HepG2 (cell line): ENCODE data around the gene SIVA1. TPM values are rescaled to one million over a fixed set of nuclear protein-coding genes. Genes with fewer than 3 reads are reported as not detected.

ENCODE experiments used
- ELF1 ChIP-seq: sonication (generic); formaldehyde crosslinking; IDR thresholded peaks from 2 replicates; pipeline ENCODE4 v1.4.0; 2020; ENCODE audit warnings: missing genetic modification reagents
- GATAD1 ChIP-seq: IDR thresholded peaks from 2 replicates; pipeline ENCODE4 v1.6.1; 2016; ENCODE audit warnings: missing genetic modification reagents, missing compliant biosample characterization
- LCORL ChIP-seq, 2 experiments: fragments of 450-650 bp in 1 of 2; sonication (generic) in 1 of 2; formaldehyde crosslinking in 1 of 2; IDR thresholded peaks; 2 replicates each; pipeline versions ENCODE4 v1.5.0 to v1.6.1; 2017 to 2020; ENCODE audit warnings: antibody characterized with exemption in 1 of 2, missing genetic modification reagents in 1 of 2
- MED8 ChIP-seq: sonication (generic); formaldehyde crosslinking; IDR thresholded peaks from 2 replicates; pipeline ENCODE4 v1.8.1; 2023; ENCODE audit warnings: mild to moderate bottlenecking, missing genetic modification reagents; ENCODE audit not compliant: insufficient replicate concordance
- MYPOP ChIP-seq: sonication (generic); formaldehyde crosslinking; IDR thresholded peaks from 2 replicates; pipeline ENCODE4 v1.8.1; 2023; ENCODE audit warnings: mild to moderate bottlenecking, moderate library complexity, missing genetic modification reagents
- NR2F2 ChIP-seq: IDR thresholded peaks from 2 replicates; pipeline ENCODE4 v1.6.1; 2012; ENCODE audit warnings: low read depth, inconsistent platforms, borderline replicate concordance
- PHF21A ChIP-seq: sonication (generic); formaldehyde crosslinking; IDR thresholded peaks from 2 replicates; pipeline ENCODE4 v1.5.0; 2020; ENCODE audit warnings: mild to moderate bottlenecking, missing genetic modification reagents
- RFX5 ChIP-seq: IDR thresholded peaks from 2 replicates; pipeline ENCODE4 v1.6.1; 2011; ENCODE audit warnings: low read depth, low read length, improper control_type of control experiment
- ZNF225 ChIP-seq: sonication (generic); formaldehyde crosslinking; IDR thresholded peaks from 2 replicates; pipeline ENCODE4 v1.4.0; 2020; ENCODE audit warnings: mild to moderate bottlenecking, missing genetic modification reagents
- ZNF792 ChIP-seq: IDR thresholded peaks from 2 replicates; pipeline ENCODE4 v1.6.1; 2016
- polyA plus RNA-seq, 8 experiments: library from polyadenylated mRNA; depleted of rRNA in 3 of 8; stranded (reverse) in 7 of 8; unstranded in 1 of 8; fragments of >200 nt; fragmentation: Illumina TruSeq in 4 of 8; extraction: Trizol in 4 of 8; gene quantifications; 2 replicates each; pipeline versions ENCODE4 v1.2.1 to v1.2.3, GENCODE V29; 2011 to 2016; ENCODE audit warnings: low read depth in 4 of 8, missing spikeins in 1 of 8, mixed read lengths in 1 of 8; ENCODE audit not compliant: insufficient read depth in 1 of 8
- total RNA-seq, 5 experiments: library from RNA; depleted of rRNA; stranded (reverse); fragments of >200 nt; fragmentation: Illumina TruSeq; extraction: Trizol; gene quantifications; 2 replicates each; pipeline ENCODE4 v1.2.3, GENCODE V29; 2016; ENCODE audit warnings: low read depth in 1 of 5
- TF ChIP-seq, protein P1 (sequence below): sonication (generic); formaldehyde crosslinking; IDR thresholded peaks from 2 replicates; pipeline ENCODE4 v1.8.0; 2022; ENCODE audit warnings: mild to moderate bottlenecking, missing genetic modification reagents
- TF ChIP-seq, protein P2 (sequence below), 2 experiments: fragments of 450-650 bp in 1 of 2; sonication (generic) in 1 of 2; formaldehyde crosslinking in 1 of 2; IDR thresholded peaks; 2 replicates each; pipeline versions ENCODE4 v1.6.1 to v1.8.0; 2016 to 2022; ENCODE audit warnings: antibody characterized with exemption in 1 of 2, mild to moderate bottlenecking in 1 of 2, missing genetic modification reagents in 1 of 2
- TF ChIP-seq, protein P3 (sequence below): sonication (generic); formaldehyde crosslinking; IDR thresholded peaks from 2 replicates; pipeline ENCODE4 v1.5.0; 2020; ENCODE audit warnings: mild to moderate bottlenecking, missing genetic modification reagents, borderline replicate concordance

The SIVA1 gene
- total and polyA plus RNA-seq, 2 of the 13 experiments (the other 11 are each of a cell fraction or from before 2014, with no cell fraction given) = 123 to 186 TPM

GRCh38 chr14:104766863-104767633 lies 14.1 kb downstream of the SIVA1 start (continued):
- TF ChIP-seq, protein P1, sequence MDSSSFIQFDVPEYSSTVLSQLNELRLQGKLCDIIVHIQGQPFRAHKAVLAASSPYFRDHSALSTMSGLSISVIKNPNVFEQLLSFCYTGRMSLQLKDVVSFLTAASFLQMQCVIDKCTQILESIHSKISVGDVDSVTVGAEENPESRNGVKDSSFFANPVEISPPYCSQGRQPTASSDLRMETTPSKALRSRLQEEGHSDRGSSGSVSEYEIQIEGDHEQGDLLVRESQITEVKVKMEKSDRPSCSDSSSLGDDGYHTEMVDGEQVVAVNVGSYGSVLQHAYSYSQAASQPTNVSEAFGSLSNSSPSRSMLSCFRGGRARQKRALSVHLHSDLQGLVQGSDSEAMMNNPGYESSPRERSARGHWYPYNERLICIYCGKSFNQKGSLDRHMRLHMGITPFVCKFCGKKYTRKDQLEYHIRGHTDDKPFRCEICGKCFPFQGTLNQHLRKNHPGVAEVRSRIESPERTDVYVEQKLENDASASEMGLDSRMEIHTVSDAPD (CRISPR knock-in tag) = 0 out of 2 replicates have a peak, but pooled peaks have one; percentile 47
- TF ChIP-seq LCORL (IDR thresholded peaks at IDR 0.05) (no peak), LCORL (CRISPR knock-in tag; IDR thresholded peaks at IDR 0.05) (peak; percentile 68), ELF1 (peak; percentile 49; the same call in 1 of the 2 replicates), MYPOP (CRISPR knock-in tag) (no peak), NR2F2 (peak; percentile 38), PHF21A (CRISPR knock-in tag) (peak; percentile 74; the same call in 1 of the 2 replicates), RFX5 (peak; percentile 30; the same call in 1 of the 2 replicates), GATAD1 (peak; percentile 52), ZNF792 (peak; percentile 69), MED8 (CRISPR knock-in tag) (peak; percentile 57), ZNF225 (CRISPR knock-in tag) (no peak)
- TF ChIP-seq, protein P2, sequence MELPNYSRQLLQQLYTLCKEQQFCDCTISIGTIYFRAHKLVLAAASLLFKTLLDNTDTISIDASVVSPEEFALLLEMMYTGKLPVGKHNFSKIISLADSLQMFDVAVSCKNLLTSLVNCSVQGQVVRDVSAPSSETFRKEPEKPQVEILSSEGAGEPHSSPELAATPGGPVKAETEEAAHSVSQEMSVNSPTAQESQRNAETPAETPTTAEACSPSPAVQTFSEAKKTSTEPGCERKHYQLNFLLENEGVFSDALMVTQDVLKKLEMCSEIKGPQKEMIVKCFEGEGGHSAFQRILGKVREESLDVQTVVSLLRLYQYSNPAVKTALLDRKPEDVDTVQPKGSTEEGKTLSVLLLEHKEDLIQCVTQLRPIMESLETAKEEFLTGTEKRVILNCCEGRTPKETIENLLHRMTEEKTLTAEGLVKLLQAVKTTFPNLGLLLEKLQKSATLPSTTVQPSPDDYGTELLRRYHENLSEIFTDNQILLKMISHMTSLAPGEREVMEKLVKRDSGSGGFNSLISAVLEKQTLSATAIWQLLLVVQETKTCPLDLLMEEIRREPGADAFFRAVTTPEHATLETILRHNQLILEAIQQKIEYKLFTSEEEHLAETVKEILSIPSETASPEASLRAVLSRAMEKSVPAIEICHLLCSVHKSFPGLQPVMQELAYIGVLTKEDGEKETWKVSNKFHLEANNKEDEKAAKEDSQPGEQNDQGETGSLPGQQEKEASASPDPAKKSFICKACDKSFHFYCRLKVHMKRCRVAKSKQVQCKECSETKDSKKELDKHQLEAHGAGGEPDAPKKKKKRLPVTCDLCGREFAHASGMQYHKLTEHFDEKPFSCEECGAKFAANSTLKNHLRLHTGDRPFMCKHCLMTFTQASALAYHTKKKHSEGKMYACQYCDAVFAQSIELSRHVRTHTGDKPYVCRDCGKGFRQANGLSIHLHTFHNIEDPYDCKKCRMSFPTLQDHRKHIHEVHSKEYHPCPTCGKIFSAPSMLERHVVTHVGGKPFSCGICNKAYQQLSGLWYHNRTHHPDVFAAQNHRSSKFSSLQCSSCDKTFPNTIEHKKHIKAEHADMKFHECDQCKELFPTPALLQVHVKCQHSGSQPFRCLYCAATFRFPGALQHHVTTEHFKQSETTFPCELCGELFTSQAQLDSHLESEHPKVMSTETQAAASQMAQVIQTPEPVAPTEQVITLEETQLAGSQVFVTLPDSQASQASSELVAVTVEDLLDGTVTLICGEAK (IDR thresholded peaks at IDR 0.05) = no peak
- TF ChIP-seq, protein P2 (CRISPR knock-in tag; IDR thresholded peaks at IDR 0.05) = peak; percentile 24; the same call in 1 of the 2 replicates
- TF ChIP-seq, protein P3, sequence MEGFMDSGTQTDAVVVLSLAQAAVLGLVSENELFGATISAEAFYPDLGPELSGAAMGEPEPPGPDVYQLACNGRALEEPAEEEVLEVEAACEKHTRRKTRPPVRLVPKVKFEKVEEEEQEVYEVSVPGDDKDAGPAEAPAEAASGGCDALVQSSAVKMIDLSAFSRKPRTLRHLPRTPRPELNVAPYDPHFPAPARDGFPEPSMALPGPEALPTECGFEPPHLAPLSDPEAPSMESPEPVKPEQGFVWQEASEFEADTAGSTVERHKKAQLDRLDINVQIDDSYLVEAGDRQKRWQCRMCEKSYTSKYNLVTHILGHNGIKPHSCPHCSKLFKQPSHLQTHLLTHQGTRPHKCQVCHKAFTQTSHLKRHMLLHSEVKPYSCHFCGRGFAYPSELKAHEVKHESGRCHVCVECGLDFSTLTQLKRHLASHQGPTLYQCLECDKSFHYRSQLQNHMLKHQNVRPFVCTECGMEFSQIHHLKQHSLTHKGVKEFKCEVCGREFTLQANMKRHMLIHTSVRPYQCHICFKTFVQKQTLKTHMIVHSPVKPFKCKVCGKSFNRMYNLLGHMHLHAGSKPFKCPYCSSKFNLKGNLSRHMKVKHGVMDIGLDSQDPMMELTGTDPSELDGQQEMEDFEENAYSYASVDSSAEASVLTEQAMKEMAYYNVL (CRISPR knock-in tag) = peak; percentile 24; the same call in 1 of the 2 replicates
